Ovary (tissue), 9 donors: ENCODE results near the gene BRAF. TPM values are rescaled to one million over a fixed set of nuclear protein-coding genes. Genes with fewer than 3 reads are reported as not detected.
"Not testable (repeated sequence)": the region's sequence is repeated elsewhere in the genome, so short reads cannot be mapped to it uniquely, and the experiment has no call there.

Experiments
- DNase-seq, 5 donors: peaks; one replicate each; pipeline ENCODE4 v3.0.0-alpha.2; 2019 to 2020
- H3K27ac ChIP-seq, 2 donors: fragments of 200-600 bp; one replicate each; pipeline versions ENCODE4 v1.5.1 to v1.8.0; 2019 to 2022
- H3K27me3 ChIP-seq: fragments of 200-600 bp; one replicate; pipeline ENCODE4 v1.8.0; 2022
- H3K36me3 ChIP-seq: fragments of 200-600 bp; sonication (generic); one replicate; pipeline ENCODE4 v1.5.1; 2019
- H3K4me1 ChIP-seq: one replicate; pipeline ENCODE4 v1.8.1; 2013; ENCODE audit warnings: mild to moderate bottlenecking, moderate library complexity; ENCODE audit not compliant: insufficient read depth
- H3K4me3 ChIP-seq: fragments of 200-600 bp; sonication (generic); one replicate; pipeline ENCODE4 v1.5.1; 2017
- H3K9me3 ChIP-seq, 2 donors: fragments of 200-600 bp in 1 of 2; sonication (generic) in 1 of 2; one replicate each; pipeline versions ENCODE4 v1.5.1 to v1.8.1; 2013 to 2019; ENCODE audit warnings: mild to moderate bottlenecking in 1 of 2, moderate library complexity in 1 of 2
- EP300 ChIP-seq: sonication (generic); formaldehyde crosslinking; IDR thresholded peaks from one replicate; pipeline ENCODE4 v1.6.1; 2017; ENCODE audit warnings: antibody characterized with exemption
- POLR2A ChIP-seq: fragments of 450-650 bp; IDR thresholded peaks from one replicate; pipeline ENCODE4 v1.6.1; 2017; ENCODE audit warnings: antibody characterized with exemption, mild to moderate bottlenecking, moderate library complexity
- WGBS, 3 donors: extraction: QIAGEN DNeasy Blood & Tissue Kit in 1 of 3; methylation state at CpG; one replicate each; pipeline versions ENCODE4 v1.1.5 to v1.1.7; 2013 to 2017; 5-methylcytosine and 5-hydroxymethylcytosine counted together
- intact Hi-C, 4 donors: fragments of 100-400 bp; cut with DNase I; formaldehyde crosslinking; loops; one replicate each; pipeline versions ENCODE4 v1.11.0 to v1.15.1; 2022 to 2023
- polyA plus RNA-seq, 2 donors: library from polyadenylated mRNA; stranded (reverse); fragments of 200-250 nt in 1 of 2; fragments of 350-450 nt in 1 of 2; fragmentation: Illumina TruSeq in 1 of 2; extraction: RNeasy Lipid Tissue Mini Kit (QIAGEN cat#74804) in 1 of 2; gene quantifications; one replicate each; pipeline ENCODE4 v1.2.3, GENCODE V29; 2013 to 2014
- total RNA-seq, 7 donors: library from RNA; depleted of rRNA in 2 of 7; stranded (reverse); fragments of >200 nt in 2 of 7; fragmentation: NEBNext Ultra II Directional in 3 of 7; extraction: Animal tissue kit (Norgen Biotek cat#: 25700) in 3 of 7; gene quantifications; one replicate each; pipeline versions ENCODE4 v1.1.0 to v1.2.4, GENCODE V29; 2016 to 2023
- TF ChIP-seq, protein P1 (sequence below), 3 donors: fragments of 450-650 bp in 2 of 3; fragments of 200-600 bp in 1 of 3; IDR thresholded peaks; one replicate each; pipeline versions ENCODE4 v1.5.1 to v1.8.0; 2016 to 2022; ENCODE audit warnings: antibody characterized with exemption in 3 of 3, mild to moderate bottlenecking in 1 of 3
- donor health status: DM: no; HTN: no; CAD: no; lungs with moderate emphysema.
- donor health status: DM: no; HTN: no; CAD: no.
- donor health status: Bipolar disorder and iron deficiency.
- donor health status: DM: yes; HTN: yes; CAD: no.
- donor health status: DM: no; HTN: no; CAD: no.
- donor health status: DM: yes; HTN: yes; CAD: no.

BRAF gene
- total and polyA plus RNA-seq, 9 donors, result 8.3 to 52.0 (median 41.2) TPM

DNA sequence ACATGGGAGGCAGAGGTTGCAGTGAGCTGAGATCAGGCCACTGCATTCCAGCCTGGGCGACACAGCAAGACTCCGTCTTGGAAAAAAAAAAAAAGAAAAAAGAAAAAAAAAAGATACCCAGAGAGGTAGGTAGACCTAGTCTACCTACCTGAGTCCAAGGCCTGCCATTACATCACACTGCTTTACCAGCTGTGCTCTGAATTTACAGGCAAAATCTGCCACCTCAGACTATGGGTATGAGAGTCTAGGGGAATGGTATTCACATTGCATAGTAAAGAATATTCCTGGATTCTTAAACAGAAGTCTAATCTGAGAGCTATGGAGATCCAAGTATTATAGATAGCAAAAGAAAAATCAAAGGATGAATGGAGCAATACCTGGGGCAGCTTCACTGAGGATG lies 178.0 kb downstream of the BRAF start:
- no peaks in the 10 kb centered on the region for H3K36me3 ChIP-seq
- TF ChIP-seq, protein P1, sequence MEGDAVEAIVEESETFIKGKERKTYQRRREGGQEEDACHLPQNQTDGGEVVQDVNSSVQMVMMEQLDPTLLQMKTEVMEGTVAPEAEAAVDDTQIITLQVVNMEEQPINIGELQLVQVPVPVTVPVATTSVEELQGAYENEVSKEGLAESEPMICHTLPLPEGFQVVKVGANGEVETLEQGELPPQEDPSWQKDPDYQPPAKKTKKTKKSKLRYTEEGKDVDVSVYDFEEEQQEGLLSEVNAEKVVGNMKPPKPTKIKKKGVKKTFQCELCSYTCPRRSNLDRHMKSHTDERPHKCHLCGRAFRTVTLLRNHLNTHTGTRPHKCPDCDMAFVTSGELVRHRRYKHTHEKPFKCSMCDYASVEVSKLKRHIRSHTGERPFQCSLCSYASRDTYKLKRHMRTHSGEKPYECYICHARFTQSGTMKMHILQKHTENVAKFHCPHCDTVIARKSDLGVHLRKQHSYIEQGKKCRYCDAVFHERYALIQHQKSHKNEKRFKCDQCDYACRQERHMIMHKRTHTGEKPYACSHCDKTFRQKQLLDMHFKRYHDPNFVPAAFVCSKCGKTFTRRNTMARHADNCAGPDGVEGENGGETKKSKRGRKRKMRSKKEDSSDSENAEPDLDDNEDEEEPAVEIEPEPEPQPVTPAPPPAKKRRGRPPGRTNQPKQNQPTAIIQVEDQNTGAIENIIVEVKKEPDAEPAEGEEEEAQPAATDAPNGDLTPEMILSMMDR (IDR thresholded peaks at IDR 0.05), result no peak
- TF ChIP-seq POLR2A, result no peak
- TF ChIP-seq EP300, result no peak
- DNase-seq, result no peak

GRCh38 chr7:140745266-140746058 lies 179.3 kb downstream of the BRAF start:
- WGBS, 3 donors, result 85 to 90% (median 88%) methylated on average over 6 of the region's 6 CpGs
- Histone ChIP-seq H3K27ac (no peak overlapping the region), H3K4me1 (no peaks in the 10 kb centered on the region), H3K36me3 (no peaks in the 10 kb centered on the region), H3K4me3 (no peak overlapping the region), H3K27me3 (no peaks in the 10 kb centered on the region), H3K9me3 (no peaks in the 10 kb centered on the region)
- no peak for TF ChIP-seq POLR2A
- TF ChIP-seq EP300, result no peak
- TF ChIP-seq, protein P1 (IDR thresholded peaks at IDR 0.05), result no peak
- no peak for DNase-seq
- intact Hi-C loops, result no loop called here

More for the DNA sequence above, 178.0 kb downstream of the BRAF start:
- Histone ChIP-seq H3K27ac (no peak overlapping the region), H3K9me3 (no peaks in the 10 kb centered on the region), H3K4me3 (no peak overlapping the region), H3K27me3 (no peaks in the 10 kb centered on the region), H3K4me1 (no peaks in the 10 kb centered on the region)
- intact Hi-C loops, result no loop called here
- WGBS, 3 donors, result 95 to 100% (median 98%) methylated on average over 2 of the region's 2 CpGs

DNA sequence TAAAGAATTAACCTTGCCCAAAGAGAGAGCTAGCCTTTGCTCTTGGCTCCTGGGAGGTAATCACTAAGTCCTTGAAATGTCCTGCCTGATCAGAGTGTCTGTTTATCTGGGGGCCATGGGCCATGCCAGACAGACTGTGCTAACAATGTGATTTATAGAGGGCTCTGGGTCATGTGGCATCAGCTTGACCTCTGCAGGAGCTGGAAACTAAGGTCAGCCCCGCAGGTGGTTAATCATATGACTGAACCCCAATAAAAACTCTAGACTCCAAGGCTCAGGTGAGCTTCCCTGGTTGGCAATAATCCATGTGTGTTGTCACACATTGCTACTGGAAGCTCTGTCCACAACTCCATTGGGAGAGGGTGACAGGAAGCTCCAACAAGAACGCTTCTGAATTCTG lies 180.7 kb downstream of the BRAF start:
- no peak for DNase-seq

DNA sequence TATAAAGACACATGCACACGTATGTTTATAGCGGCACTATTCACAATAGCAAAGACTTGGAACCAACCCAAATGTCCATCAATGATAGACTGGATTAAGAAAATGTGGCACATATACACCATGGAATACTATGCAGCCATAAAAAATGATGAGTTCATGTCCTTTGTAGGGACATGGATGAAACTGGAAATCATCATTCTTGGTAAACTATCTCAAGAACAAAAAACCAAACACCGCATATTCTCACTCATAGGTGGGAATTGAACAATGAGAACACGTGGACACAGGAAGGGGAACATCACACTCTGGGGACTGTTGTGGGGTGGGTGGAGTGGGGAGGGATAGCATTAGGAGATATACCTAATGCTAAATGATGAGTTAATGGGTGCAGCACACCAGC lies 181.5 kb downstream of the BRAF start:
- 93 to 100% (median 96%) methylated on average over 2 of the region's 4 CpGs for WGBS, 3 donors
- intact Hi-C loops, DNase-seq, H3K9me3 ChIP-seq, H3K4me3 ChIP-seq, H3K27me3 ChIP-seq, H3K27ac ChIP-seq, H3K4me1 ChIP-seq, H3K36me3 ChIP-seq: not testable (repeated sequence)

More for the DNA sequence above, 180.7 kb downstream of the BRAF start:
- 81 to 89% (median 83%) methylated on average over 2 of the region's 2 CpGs for WGBS, 3 donors
- no peak overlapping the region for H3K4me3 ChIP-seq
- no peaks in the 10 kb centered on the region for H3K36me3 ChIP-seq
- intact Hi-C loops, result no loop called here
- no peaks in the 10 kb centered on the region for H3K4me1 ChIP-seq
- TF ChIP-seq, protein P1 (IDR thresholded peaks at IDR 0.05), result no peak
- no peak for TF ChIP-seq POLR2A
- no peak for TF ChIP-seq EP300
- H3K27me3 ChIP-seq, result no peaks in the 10 kb centered on the region
- no peak overlapping the region for H3K27ac ChIP-seq
- H3K9me3 ChIP-seq, result no peaks in the 10 kb centered on the region

DNA sequence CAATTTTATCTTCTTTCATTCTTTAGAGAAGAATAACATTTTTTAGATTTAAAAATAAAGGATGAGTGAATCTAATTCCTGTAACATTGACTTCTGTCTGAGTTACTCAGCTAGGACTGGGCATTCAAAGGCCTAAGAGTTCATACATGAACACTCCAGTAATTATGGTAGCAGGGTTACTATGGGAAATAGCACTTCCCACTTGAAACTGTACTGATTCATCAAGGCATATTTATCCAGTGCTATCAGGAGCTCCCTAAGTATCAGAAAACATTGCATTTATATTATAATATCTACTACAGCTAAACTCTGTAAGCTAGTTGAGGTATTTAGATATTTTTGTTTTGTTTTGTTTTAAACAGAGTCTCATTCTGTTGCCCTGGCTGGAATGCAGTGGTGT lies 186.4 kb downstream of the BRAF start:
- H3K9me3 ChIP-seq, result no peaks in the 10 kb centered on the region
- H3K4me3 ChIP-seq, result no peak overlapping the region
- no peaks in the 10 kb centered on the region for H3K27me3 ChIP-seq
- H3K27ac ChIP-seq, result no peak overlapping the region
- no peaks in the 10 kb centered on the region for H3K36me3 ChIP-seq
- TF ChIP-seq POLR2A (no peak), EP300 (no peak)
- TF ChIP-seq, protein P1 (IDR thresholded peaks at IDR 0.05), result no peak
- H3K4me1 ChIP-seq, result no peaks in the 10 kb centered on the region
- intact Hi-C loops, result no loop called here
- DNase-seq, result no peak
